ENCODE measurements around the gene UTP3.

DNA sequence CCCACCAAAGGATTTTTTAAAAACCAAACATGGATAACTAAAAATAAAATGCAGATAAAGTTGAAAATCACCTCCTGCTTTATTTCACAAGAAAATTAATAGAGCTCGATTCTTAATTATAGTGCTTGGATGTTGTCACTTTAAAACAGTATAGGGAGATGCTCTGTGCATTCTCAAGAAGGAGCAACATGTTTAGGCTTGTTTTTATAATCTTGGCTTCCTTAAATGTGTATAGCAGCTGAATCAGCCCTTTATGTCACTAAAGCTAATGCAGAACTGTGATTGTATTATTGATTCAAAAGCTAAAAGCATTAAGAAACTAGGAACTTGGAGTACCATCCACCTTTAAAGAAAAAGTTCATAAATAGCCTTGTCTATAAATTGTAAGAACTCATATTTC lies 12.9 kb downstream of the UTP3 start:
- TF ChIP-seq, protein P1, sequence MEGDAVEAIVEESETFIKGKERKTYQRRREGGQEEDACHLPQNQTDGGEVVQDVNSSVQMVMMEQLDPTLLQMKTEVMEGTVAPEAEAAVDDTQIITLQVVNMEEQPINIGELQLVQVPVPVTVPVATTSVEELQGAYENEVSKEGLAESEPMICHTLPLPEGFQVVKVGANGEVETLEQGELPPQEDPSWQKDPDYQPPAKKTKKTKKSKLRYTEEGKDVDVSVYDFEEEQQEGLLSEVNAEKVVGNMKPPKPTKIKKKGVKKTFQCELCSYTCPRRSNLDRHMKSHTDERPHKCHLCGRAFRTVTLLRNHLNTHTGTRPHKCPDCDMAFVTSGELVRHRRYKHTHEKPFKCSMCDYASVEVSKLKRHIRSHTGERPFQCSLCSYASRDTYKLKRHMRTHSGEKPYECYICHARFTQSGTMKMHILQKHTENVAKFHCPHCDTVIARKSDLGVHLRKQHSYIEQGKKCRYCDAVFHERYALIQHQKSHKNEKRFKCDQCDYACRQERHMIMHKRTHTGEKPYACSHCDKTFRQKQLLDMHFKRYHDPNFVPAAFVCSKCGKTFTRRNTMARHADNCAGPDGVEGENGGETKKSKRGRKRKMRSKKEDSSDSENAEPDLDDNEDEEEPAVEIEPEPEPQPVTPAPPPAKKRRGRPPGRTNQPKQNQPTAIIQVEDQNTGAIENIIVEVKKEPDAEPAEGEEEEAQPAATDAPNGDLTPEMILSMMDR (IDR thresholded peaks at IDR 0.05), result no peak
- no peak for TF ChIP-seq POLR2A (IDR thresholded peaks at IDR 0.05)
